OCI-M1 (cell line): Measurements from ENCODE around the gene TDRD9.

Source experiments
- DNase-seq: peaks from one replicate; lab custom pipeline; 2025; lab: John Stamatoyannopoulos, UW

Gene TDRD9

GRCh38 chr14:104091061-104091926 is 163.0 kb downstream of the TDRD9 start:
- DNase-seq, result no peak

DNA sequence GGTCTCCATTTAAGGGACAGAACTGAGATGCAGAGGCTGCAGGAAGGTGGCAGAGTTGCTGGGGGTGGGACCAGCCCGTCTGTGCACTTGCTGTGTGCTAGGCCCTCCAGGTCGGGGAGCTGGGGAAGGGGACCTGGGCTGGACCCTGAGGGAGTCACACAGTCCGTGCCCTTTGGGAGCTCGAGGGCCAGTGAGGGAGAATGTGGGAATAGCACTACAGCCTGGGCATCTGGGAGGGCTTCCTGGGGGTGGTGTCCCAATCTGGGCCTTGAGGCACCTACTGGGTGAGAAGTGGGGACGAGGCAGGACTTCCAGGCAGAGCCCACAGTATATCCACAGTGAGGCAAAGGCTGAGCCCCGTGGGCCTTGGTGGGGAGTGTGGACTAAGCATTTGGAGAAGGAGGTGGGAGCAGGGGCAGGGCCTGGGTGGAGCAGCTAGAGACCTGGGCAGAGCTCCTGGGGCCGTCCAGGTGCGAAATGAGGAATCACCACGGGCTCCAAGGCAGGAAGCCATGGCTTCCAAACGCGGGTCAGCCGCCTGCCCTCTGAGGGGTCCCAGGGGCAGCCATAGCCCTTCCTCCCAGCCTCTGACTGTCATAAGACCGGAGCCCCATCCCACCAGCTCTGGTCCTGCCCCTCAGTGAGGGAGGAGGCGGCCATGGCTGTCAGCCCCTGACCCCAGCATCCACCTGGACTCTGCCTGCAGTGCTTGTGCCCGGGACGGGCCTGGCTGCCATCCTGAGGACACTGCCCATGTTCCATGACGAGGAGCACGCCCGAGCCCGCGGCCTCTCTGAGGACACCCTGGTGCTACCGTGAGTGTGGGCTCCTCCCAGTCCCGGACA is 163.9 kb downstream of the TDRD9 start:
- no peak for DNase-seq

GRCh38 chr14:104092931-104093365 is 164.7 kb downstream of the TDRD9 start:
- DNase-seq, result no peak

DNA sequence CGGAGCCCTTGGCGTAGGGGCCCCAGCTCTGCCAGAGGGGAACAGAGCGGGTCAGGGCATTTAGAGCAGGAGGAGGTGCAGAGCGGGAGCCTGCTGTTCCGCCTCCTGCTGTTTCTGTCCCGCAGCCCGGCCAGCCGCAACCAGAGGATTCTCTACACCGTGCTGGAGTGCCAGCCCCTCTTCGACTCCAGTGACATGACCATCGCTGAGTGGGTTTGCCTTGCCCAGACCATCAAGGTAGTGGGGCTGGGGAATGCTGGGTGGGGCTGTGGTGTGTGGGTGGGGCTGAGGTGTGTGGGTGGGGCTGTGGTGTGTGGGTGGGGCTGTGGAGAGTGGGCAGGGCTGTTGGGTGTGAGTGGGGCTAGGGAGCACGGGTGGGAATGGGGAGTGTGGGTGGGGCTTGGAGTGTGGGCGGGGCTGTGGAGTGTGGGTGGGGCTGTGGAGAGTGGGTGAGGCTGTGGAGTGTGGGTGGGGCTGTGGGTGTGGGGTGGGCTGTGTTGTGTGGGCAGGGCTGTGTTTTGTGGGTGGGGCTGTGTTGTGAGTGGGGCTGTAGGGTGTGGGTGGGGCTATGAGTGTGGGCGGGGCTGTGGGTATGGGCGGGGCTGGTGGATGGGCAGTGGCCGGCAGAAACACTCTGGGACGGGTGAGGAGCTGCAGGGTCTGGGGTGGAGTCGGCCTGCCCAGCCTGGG is 165.3 kb downstream of the TDRD9 start:
- DNase-seq, result no peak

GRCh38 chr14:104094056-104094708 is 165.9 kb downstream of the TDRD9 start:
- DNase-seq, result no peak

- DNase-seq, result peak; percentile 67
Observed at GRCh38 chr14:104094709-104095425, 166.6 kb downstream of the TDRD9 start.

DNA sequence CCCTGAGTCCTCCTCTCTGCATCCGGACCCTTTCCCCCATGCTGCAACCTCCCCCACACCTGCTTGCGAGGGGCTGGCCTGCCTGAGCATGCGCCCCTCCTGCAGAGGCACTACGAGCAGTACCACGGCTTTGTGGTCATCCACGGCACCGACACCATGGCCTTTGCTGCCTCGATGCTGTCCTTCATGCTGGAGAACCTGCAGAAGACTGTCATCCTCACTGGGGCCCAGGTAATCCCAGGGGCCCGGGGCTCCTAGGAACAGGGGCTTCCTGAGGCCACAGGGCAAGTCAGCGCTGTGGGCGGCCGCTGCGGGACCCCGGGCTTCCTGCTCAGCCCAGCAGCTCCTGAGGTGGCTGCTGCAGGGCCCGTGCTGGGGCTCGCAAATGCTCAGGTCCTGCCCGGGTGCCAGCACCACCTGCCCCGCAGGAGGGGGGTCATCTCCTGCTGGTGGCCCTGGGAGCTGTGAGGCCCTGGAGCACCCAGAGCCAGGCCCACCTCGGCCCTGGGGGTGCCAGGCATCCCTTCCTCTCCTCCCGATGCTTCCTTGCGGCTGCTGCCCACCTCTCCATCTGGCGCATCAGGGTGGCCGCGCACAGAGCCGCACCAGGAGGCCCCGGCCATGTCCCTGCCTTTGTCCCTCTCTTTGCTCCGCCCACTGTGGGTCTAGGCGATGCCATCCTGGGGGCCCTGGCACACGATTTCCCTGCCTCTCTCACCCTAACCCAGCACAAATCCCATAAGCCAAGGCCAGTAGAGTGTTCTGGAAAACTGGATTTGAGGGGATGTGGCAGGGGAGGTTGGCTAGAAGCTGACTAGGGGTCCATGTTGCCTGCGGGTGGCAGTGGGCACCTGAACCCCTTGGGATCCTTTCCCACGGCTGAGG is 167.4 kb downstream of the TDRD9 start:
- no peak for DNase-seq

- no peak for DNase-seq
Observed at GRCh38 chr14:104096318-104096717, 168.1 kb downstream of the TDRD9 start.

- no peak for DNase-seq
Observed at GRCh38 chr14:104096751-104097700, 168.8 kb downstream of the TDRD9 start.

- DNase-seq, result no peak
Observed at GRCh38 chr14:104098272-104099095, 170.2 kb downstream of the TDRD9 start.

- no peak for DNase-seq
Observed at GRCh38 chr14:104099096-104100041, 171.1 kb downstream of the TDRD9 start.

DNA sequence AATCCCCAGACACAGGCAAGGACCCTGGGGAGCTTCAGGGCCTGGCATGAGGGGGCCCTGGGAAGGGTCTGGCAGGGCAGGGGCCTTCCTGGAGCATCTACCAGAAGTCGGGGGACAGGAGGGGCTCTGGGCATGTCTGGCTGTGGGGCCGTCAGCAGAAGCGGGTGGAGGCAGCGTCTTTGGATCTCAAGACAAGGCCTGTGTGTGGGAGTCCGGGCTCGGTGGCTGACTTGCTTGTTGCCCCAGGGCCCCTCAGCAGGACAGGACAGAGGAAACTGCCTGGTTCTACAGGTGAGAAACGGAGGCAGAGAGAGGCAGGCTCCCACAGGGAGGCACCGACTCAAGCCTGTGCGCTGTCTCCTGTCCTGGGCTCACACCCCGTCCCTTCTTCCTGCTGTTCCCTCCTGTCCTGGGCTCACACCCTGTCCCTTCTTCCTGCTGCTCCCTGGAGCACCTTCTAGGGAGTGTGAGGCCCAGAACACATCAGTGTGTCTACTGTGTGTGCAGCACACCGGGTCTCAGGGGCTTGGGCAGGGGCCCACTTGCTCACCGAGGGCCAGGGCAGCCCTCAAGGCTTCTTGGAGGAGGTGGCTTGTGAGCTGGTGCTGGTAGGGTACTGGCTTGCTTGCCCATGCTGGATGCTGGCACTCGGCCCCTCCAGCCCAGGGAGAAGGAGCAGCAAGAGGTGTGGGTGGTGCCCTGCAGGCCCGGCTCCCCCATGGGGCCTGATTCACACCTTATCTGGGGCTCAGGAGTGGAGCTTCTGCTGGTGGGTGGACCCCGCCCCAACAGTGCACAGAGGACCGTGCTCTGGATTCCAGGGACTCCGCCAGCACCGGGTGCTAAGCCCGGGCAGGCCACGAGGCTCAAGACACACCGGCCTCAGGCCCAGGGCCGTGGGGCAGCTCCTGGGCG is 172.2 kb downstream of the TDRD9 start:
- no peak for DNase-seq

DNA sequence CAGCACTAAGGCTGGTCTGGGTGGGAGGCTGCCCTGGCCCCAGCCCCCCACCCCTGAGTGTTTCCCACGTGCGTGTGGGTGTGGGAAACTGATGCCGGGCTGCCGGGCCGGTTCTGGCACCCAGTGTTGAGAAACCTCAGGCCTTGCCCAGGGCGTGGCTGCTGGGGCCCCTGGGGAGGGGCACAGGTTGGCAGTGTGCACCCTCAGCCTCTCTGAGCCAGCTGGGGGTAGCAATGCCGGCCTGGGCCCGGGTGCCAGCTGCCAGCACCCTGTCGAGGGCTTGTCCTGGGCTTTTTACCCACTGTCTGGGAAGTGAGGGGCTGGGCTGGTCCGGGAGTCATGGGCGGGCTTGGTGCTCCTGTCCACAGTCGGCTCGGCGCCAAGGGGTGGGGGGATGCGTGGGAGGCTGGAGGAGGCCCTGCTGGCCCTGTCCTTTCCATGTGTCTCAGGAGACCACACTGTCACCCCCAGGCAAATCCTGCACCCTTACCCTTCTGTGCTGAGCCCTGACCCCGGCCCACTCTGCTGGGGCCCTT is 172.9 kb downstream of the TDRD9 start:
- no peak for DNase-seq

DNA sequence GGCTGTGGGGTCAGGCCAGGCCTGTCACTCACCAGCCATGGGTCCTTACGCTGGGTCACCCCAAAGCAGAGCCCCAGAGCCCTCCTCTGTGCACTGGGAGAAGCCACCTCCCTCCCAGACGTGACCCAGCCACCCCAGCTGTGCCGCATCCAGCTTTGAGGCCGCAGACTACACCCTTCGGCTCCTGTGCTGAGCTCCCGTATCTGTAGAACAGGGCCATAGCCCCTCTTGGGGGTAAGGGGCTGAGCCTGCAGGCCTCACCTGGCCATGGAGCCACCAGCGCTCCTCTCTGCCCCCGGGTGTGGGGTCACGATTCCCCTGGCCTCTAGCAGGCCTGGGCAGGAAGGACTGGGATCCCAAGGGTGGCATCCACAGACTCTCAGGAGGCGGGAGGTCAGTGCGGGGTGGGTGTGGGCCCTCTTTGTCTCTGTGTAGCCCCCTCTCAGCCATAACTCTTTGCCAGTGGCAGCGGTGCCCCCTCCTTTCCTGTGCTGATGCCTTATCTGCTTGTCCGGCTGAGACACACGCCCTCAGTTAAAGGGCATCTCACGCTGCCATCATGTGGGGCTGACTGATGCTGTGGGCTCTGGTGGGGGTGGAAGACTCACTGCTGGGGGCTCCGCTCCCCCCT is 173.5 kb downstream of the TDRD9 start:
- DNase-seq, result no peak
